Smooth muscle cell (in vitro differentiated cells): Measurements from ENCODE around the gene SARM1. TPM values are rescaled to one million over a fixed set of nuclear protein-coding genes. Genes with fewer than 3 reads are reported as not detected.
A peak's percentile ranks its signal among the peaks of the same experiment; 100 is the strongest.

ENCODE experiments used
- DNase-seq: peaks from one replicate; lab custom pipeline; 2025; ENCODE audit not compliant: unreplicated experiment; lab: John Stamatoyannopoulos, UW
- H2AFZ ChIP-seq: fragments of 200-600 bp; sonication (generic); 2 replicates; pipeline ENCODE4 v1.6.0; 2016; ENCODE audit warnings: antibody characterized with exemption, low read depth, mild to moderate bottlenecking
- H3F3A ChIP-seq: fragments of 200-600 bp; sonication (generic); 2 replicates; pipeline ENCODE4 v1.6.0; 2017; ENCODE audit warnings: antibody characterized with exemption, low read depth
- H3K27ac ChIP-seq: fragments of 200-600 bp; sonication (generic); 2 replicates; pipeline ENCODE4 v1.5.1; 2016; ENCODE audit warnings: low read depth, mild to moderate bottlenecking
- H3K27me3 ChIP-seq: fragments of 200-600 bp; sonication (generic); 2 replicates; pipeline ENCODE4 v1.6.1; 2016; ENCODE audit warnings: low read depth, mild to moderate bottlenecking
- H3K36me3 ChIP-seq: fragments of 200-600 bp; sonication (generic); 2 replicates; pipeline ENCODE4 v1.5.1; 2016; ENCODE audit warnings: low read depth
- H3K4me1 ChIP-seq: fragments of 200-600 bp; sonication (generic); 2 replicates; pipeline ENCODE4 v1.5.1; 2016; ENCODE audit warnings: low read depth
- H3K4me2 ChIP-seq: fragments of 200-600 bp; sonication (generic); 2 replicates; pipeline ENCODE4 v1.6.0; 2016; ENCODE audit warnings: mild to moderate bottlenecking
- H3K4me3 ChIP-seq: fragments of 200-600 bp; sonication (generic); 2 replicates; pipeline ENCODE4 v1.5.1; 2016; ENCODE audit warnings: mild to moderate bottlenecking
- H3K79me2 ChIP-seq: fragments of 200-600 bp; sonication (generic); 2 replicates; pipeline ENCODE4 v1.6.0; 2016; ENCODE audit warnings: low read depth, mild to moderate bottlenecking
- H3K9ac ChIP-seq: fragments of 200-600 bp; sonication (generic); 2 replicates; pipeline ENCODE4 v1.6.0; 2016; ENCODE audit warnings: low read depth
- H3K9me3 ChIP-seq: fragments of 200-600 bp; sonication (generic); replicated peaks from 2 replicates; pipeline ENCODE4 v1.5.1; 2016; ENCODE audit warnings: low read depth
- H4K20me1 ChIP-seq: fragments of 200-600 bp; sonication (generic); 2 replicates; pipeline ENCODE4 v1.6.0; 2016; ENCODE audit warnings: low read depth
- CTCF ChIP-seq: fragments of 200-600 bp; sonication (generic); IDR thresholded peaks from 2 replicates; pipeline ENCODE4 v1.5.1; 2017; ENCODE audit warnings: borderline replicate concordance, mild to moderate bottlenecking, antibody characterized with exemption; ENCODE audit not compliant: insufficient read depth, poor library complexity, severe bottlenecking
- WGBS: methylation state at CpG from one replicate; pipeline ENCODE4 v1.1.7; 2016; ENCODE audit warnings: low lambda C conversion rate; 5-methylcytosine and 5-hydroxymethylcytosine counted together
- polyA plus RNA-seq: library from polyadenylated mRNA; unstranded; fragments of >200 nt; fragmentation: Nextera tagmentation; extraction: Ambion mirVana; gene quantifications from 2 replicates; pipeline ENCODE4 v1.2.1, GENCODE V29; 2016
- total RNA-seq: library from RNA; depleted of rRNA; stranded (reverse); fragments of >200 nt; gene quantifications from 2 replicates; pipeline ENCODE4 v1.2.3, GENCODE V29; 2014

The SARM1 gene
- total and polyA plus RNA-seq, 2 experiments from 2014 or later = 8.3 to 13.4 TPM

- Histone ChIP-seq H3K4me1 (no peaks in the 10 kb centered on the region), H3K79me2 (peaks cover 13% of the 10 kb centered on the region), H3K27ac (no peak overlapping the region), H3K4me2 (no peak overlapping the region), H3K4me3 (no peak overlapping the region), H3K36me3 (no peaks in the 10 kb centered on the region), H2AFZ (no peak overlapping the region), H3K9me3 (no peaks in the 10 kb centered on the region), H3F3A (peaks cover 19% of the 10 kb centered on the region), H4K20me1 (peaks cover 66% of the 10 kb centered on the region), H3K27me3 (no peaks in the 10 kb centered on the region), H3K9ac (no peak overlapping the region)
- no peak for TF ChIP-seq CTCF
- WGBS = 90% methylated on average over 9 of the region's 9 CpGs
- DNase-seq = no peak
Measured at GRCh38 chr17:28344011-28344410, 27.5 kb upstream of the SARM1 start.

GRCh38 chr17:28344435-28344901, 27.0 kb upstream of the SARM1 start:
- no peak overlapping the region for H3K4me3 ChIP-seq
- no peak for TF ChIP-seq CTCF
- H3F3A ChIP-seq = peaks cover 20% of the 10 kb centered on the region
- peaks cover 62% of the 10 kb centered on the region for H4K20me1 ChIP-seq
- no peaks in the 10 kb centered on the region for H3K9me3 ChIP-seq
- H3K27me3 ChIP-seq = no peaks in the 10 kb centered on the region
- no peaks in the 10 kb centered on the region for H3K36me3 ChIP-seq
- no peak overlapping the region for H3K9ac ChIP-seq
- H3K79me2 ChIP-seq = peaks cover 8% of the 10 kb centered on the region
- peak overlapping the region; percentile 85 for H3K27ac ChIP-seq
- no peak overlapping the region for H2AFZ ChIP-seq
- WGBS = 94% methylated on average over 19 of the region's 19 CpGs
- H3K4me2 ChIP-seq = no peak overlapping the region
- no peak for DNase-seq
- H3K4me1 ChIP-seq = no peaks in the 10 kb centered on the region

- H3K4me3 ChIP-seq = no peak overlapping the region
- no peaks in the 10 kb centered on the region for H3K9me3 ChIP-seq
- H3K4me1 ChIP-seq = no peaks in the 10 kb centered on the region
- no peak overlapping the region for H3K4me2 ChIP-seq
- H4K20me1 ChIP-seq = peaks cover 50% of the 10 kb centered on the region
- H3K9ac ChIP-seq = no peak overlapping the region
- peak overlapping the region; percentile 85 for H3K27ac ChIP-seq
- H3K79me2 ChIP-seq = no peaks in the 10 kb centered on the region
- peaks cover 30% of the 10 kb centered on the region for H3F3A ChIP-seq
- TF ChIP-seq CTCF = no peak
- H3K36me3 ChIP-seq = peaks cover 4% of the 10 kb centered on the region
- H3K27me3 ChIP-seq = no peaks in the 10 kb centered on the region
- no peak overlapping the region for H2AFZ ChIP-seq
- DNase-seq = no peak
- WGBS = 91% methylated on average over 13 of the region's 13 CpGs
Measured at GRCh38 chr17:28345419-28346198, 25.9 kb upstream of the SARM1 start.

GRCh38 chr17:28346199-28346580, 25.3 kb upstream of the SARM1 start:
- peaks cover 30% of the 10 kb centered on the region for H3F3A ChIP-seq
- no peaks in the 10 kb centered on the region for H3K4me1 ChIP-seq
- no peak for TF ChIP-seq CTCF
- no peak overlapping the region for H3K4me2 ChIP-seq
- H2AFZ ChIP-seq = no peak overlapping the region
- H3K4me3 ChIP-seq = no peak overlapping the region
- peaks cover 4% of the 10 kb centered on the region for H3K36me3 ChIP-seq
- WGBS = 87% methylated on average over 2 of the region's 2 CpGs
- DNase-seq = no peak
- H3K79me2 ChIP-seq = no peaks in the 10 kb centered on the region
- H3K27ac ChIP-seq = peak overlapping the region; percentile 85
- H3K9me3 ChIP-seq = no peaks in the 10 kb centered on the region
- H3K27me3 ChIP-seq = no peaks in the 10 kb centered on the region
- peaks cover 44% of the 10 kb centered on the region for H4K20me1 ChIP-seq
- H3K9ac ChIP-seq = peak overlapping the region; percentile 12
